RCC 7860 (cell line): ENCODE results near the gene LSAMP.
A peak's percentile ranks its signal among the peaks of the same experiment; 100 is the strongest.

Experiments used
- DNase-seq: peaks from one replicate; pipeline ENCODE4 v3.0.0-alpha.2; 2015; ENCODE audit warnings: low spot score
- FAIRE-seq: peaks from 2 replicates; lab custom pipeline; 2012; peaks lifted over from hg19 to GRCh38; lab: Jason Lieb, UNC

LSAMP gene

DNA sequence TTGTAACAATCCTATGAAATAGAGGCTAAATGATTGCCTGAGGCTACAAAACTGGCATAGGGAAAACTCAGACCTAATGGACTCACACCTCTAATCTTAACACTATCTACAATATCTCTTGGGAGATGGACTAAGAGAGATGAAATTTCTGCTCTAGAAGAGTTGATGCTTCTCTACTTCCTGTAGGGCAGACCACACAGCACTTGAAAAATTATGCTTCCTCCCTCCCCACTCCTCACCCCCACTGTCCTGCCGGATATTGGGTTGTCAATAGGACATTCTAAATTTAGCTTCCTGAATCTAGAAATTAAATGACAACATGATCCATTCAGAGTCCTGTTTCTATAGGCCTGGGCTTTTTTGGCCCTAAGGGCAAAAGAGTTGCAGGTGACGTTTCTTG is 526.4 kb downstream of the LSAMP start:
- DNase-seq: no peak
- FAIRE-seq: no peak

- FAIRE-seq (no peak), DNase-seq (no peak)
Observed at GRCh38 chr3:115916866-115917265, 528.4 kb downstream of the LSAMP start.

- no peak for FAIRE-seq
- no peak for DNase-seq
Observed at GRCh38 chr3:115915061-115915460, 530.2 kb downstream of the LSAMP start.

DNA sequence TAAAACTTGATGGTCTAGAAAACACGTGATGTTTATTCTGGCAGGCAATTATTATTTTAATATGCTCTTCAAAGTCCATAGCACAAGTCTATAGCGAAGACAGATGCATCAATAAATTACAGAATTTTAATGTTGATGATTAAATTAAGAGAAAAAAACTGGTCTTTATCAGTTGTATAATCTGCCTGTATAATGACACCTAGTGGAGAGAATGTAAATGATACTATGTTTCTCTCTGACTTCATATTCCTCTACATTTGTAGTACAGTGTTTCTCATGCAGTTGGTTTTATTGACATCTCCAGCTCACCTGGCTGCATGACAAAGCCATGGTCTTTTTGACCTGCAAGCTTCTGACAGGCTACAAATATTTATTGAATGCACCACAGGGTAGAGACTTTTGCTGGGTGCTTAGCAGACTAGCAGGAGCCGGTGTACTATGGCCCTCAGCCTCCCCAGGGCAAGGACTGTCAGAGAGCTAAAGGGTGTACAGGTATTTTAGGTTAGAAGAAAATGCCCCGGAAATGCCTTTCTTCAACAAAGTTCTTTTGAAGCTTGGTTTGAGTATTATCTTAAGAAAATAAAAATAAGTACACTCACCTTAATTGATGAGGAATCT is 532.1 kb downstream of the LSAMP start:
- FAIRE-seq (peak; percentile 66), DNase-seq (peak; percentile 22)

GRCh38 chr3:115912372-115912771 is 532.9 kb downstream of the LSAMP start:
- FAIRE-seq: no peak
- no peak for DNase-seq

GRCh38 chr3:115905871-115906270 is 539.4 kb downstream of the LSAMP start:
- FAIRE-seq (no peak), DNase-seq (no peak)

GRCh38 chr3:115903843-115904242 is 541.4 kb downstream of the LSAMP start:
- peak; percentile 33 for DNase-seq
- FAIRE-seq: peak; percentile 82

GRCh38 chr3:115901008-115901407 is 544.3 kb downstream of the LSAMP start:
- FAIRE-seq (no peak), DNase-seq (no peak)

- FAIRE-seq (no peak), DNase-seq (no peak)
Observed at GRCh38 chr3:115899535-115899934, 545.8 kb downstream of the LSAMP start.

DNA sequence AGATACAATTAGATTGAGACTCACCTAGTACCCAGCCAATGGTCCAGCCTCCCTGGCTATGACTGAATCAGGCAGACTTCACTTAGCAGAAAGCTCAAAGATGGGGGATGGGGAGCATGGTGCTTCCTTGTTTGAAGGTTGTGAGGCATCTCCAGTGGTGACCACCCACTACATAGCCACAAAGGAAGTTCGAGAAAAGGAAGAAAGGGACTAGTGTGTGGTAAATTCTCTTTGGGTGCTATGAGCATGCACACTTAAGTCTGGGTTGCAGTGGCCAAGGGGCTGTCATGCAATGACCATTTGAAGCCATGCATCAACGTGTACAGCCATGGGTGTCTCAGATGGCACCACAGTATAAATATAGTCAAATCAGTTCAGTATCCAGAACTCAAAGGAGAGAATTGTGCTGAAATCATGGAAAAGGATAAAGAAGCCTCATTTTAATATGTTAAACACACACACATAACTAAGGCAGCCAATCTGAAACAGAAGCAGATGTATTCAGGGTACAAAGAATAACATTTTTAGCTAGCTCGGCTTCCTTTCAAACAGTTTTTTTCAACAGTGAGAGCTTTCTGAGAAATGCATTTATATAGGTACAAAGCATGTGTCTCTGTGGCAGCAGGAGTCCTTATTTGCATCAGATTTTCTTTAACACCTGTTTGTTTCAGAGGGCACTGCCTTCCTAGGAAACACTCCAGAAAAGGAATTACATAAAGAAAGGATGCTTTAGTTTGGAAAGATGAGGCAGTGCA is 546.5 kb downstream of the LSAMP start:
- FAIRE-seq (no peak), DNase-seq (no peak)

DNA sequence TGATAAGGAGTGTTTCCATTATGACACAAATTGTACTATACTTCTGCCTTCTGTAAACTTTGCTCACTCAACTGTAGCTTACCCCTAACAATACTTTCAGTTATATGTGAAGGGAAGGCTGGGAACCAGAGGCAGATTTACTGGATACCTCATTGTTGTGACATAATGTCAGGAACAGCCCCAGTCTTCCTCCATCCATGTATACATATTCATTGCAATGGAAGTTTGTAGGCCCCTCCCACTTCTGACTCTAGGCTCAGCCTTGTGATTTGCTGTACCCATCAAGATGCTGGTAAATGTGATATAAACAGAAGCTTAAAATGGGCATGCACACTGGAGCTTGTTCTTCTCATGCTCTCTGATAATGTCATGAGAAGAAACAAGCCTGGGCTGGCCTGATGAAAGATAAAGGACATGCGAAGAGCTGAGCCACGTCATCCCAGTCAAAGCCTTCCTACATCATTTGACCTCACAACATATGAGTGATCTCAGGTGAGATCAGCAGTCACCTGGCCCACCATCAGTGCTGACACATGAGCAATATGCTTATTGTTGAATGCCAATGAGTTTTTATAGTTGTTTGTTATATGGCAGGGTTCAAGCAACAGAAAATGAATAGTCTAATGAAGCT is 554.2 kb downstream of the LSAMP start:
- FAIRE-seq: no peak

DNA sequence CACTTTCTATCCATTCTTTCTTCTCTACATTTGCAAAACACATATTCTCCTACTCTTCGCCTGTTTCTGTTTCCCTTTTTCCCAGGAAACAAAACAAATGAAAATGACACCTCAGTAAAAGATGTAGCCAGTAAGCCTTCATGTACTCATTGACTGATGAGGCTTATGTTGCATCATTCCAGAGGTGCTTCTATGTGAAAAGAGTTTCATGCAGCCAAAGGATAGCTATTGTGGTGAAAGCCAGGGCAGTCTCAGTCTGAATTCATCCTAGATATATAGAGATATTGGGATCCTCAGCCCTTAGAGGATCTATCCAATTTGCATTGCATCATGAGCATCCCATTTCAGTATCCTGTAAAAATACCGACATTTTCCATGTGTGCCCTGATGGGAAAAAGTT is 554.7 kb downstream of the LSAMP start:
- DNase-seq: no peak

More for the DNA sequence above, 554.2 kb downstream of the LSAMP start:
- DNase-seq: no peak

DNA sequence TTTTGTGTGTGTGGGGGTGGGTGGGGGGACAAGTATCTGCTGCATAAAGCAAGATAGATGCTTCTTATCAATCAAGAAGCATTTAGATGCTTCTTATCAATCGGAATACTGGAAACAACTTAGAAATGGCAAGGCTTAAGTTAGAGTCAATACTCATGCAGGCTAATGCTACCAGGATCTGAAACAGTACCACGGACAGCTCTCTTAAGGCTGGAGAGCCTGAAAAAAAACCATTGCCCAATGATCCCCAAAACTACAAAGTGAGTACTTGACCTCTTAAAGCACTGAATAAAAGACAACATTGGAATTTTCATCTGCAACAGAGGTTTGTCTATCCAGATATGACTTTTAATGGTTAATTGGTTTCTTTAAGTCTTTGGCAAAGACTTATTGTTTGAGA is 559.7 kb downstream of the LSAMP start:
- no peak for FAIRE-seq
- no peak for DNase-seq

More for the DNA sequence above, 554.7 kb downstream of the LSAMP start:
- no peak for FAIRE-seq

DNA sequence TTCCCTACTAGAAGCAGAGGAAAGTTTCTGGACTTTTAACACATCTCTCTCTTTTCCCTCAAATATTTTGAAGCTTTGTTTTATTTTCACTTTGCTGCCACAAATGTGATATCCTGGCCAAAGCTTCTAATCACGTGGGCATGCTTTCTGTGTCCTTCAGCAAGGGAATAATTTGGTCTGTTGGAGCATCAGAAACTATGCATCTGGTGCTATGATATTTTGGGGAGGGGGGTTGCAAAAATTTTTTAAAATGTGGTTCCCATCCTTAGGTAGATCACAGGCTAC is 567.7 kb downstream of the LSAMP start:
- FAIRE-seq (no peak), DNase-seq (no peak)

DNA sequence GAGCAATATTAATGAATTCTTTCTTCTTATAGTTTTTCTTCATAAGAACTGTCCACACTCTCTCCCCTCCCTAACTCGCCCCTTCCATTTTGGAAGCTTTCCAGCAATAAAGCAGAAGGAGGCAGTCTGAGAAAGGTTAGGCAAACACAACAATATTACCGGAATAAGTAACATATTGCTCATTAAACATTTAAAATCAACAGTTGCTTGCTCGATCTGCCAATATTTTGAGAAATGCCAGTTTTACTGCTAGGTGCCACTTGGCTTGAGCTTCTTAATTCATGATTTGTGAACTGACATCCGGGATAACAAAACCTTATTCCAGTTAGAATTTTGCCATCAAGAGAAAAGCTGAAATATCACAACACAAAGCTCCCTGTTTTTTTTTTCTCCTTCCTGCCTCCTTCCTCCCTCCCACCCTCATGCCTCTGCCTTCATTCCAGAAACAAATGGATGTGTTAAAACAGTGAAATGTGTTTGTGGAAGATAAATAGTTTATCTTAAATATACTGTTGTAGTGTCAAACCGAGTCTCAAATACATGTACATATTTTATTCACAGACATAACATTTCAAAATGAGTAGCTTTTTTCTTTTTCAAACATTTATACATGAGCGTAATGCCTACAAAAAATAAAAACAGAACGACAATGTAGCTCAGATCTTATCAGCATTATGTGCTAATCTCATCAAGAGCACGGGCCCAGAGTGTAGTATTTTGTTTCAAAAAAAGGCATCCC is 568.2 kb downstream of the LSAMP start:
- FAIRE-seq (no peak), DNase-seq (no peak)

GRCh38 chr3:115875460-115875859 is 569.8 kb downstream of the LSAMP start:
- DNase-seq (no peak), FAIRE-seq (no peak)

DNA sequence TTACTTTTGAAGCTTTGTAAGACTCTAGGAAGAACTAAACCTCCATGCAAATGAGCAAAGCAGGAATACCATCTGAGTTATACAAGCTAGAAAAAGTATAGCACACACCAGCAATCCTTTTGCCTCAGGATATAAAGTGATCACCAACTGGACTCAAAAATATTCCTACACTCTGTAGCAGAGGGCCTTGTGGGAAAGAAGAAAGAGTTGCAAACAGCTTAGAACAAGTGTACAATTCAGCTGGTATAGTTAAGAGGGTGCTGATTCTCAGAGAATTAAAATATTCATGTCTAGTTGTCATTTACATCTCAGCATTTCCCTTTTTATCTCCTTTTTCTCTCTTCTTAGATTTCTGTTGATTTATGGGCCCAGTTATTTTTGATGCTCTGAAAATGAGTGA is 573.6 kb downstream of the LSAMP start:
- no peak for FAIRE-seq

GRCh38 chr3:115864911-115865310 is 580.4 kb downstream of the LSAMP start:
- FAIRE-seq: no peak
- no peak for DNase-seq

More for the DNA sequence above, 573.6 kb downstream of the LSAMP start:
- DNase-seq: no peak

DNA sequence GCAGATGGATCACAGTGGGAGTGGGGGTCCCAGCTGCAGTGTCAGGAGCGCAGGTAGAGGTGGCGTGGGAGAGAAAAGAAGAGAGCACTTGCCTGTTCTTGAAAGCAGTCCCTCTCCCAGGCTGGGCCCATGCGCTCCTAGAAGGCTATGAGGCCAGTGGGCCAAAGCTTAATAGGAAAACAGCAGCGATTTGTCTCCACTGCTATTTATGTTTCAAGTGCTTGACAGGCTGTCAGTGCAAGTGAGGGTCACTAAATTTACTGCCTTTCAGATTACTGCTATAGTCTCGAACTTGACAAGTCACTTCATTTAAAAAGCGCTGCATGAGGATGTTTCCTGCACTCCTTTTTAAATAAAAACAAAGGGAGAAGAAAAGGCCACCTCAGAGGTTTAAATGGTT is 582.4 kb downstream of the LSAMP start:
- no peak for DNase-seq

DNA sequence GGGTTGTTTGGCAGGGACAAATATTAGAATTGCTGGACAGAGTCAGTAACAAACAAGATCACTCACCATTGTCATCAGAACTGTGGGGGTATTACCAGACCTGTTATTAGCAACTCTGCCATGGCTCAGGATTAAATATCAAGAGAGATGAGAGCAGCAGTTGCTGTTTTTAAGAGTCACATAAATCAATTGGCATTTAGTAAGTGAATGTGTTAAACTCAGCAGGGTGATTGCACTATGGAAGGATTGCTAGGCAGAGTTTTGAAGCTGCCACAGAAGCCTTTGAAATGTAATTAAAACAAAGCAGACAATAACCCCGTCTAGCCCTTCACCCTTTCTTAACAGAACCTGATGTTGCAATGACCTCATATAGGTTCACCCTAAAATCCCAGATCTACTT is 583.2 kb downstream of the LSAMP start:
- DNase-seq: no peak
- no peak for FAIRE-seq

More for the DNA sequence above, 582.4 kb downstream of the LSAMP start:
- FAIRE-seq: no peak

GRCh38 chr3:115861166-115861733 is 584.0 kb downstream of the LSAMP start:
- FAIRE-seq: no peak
- DNase-seq: no peak
